HPDE6-E6E7 (cell line): ENCODE measurements around the gene UROC1.
"Not testable (repeated sequence)": the region's sequence is repeated elsewhere in the genome, so short reads cannot be mapped to it uniquely, and the experiment has no call there.

Experiments
- DNase-seq: peaks from one replicate; pipeline ENCODE4 v3.0.0; 2011; ENCODE audit warnings: missing footprints; ENCODE audit errors: extremely low spot score

Gene UROC1

GRCh38 chr3:126547721-126548120, 30.1 kb upstream of the UROC1 start:
- DNase-seq = no peak

DNA sequence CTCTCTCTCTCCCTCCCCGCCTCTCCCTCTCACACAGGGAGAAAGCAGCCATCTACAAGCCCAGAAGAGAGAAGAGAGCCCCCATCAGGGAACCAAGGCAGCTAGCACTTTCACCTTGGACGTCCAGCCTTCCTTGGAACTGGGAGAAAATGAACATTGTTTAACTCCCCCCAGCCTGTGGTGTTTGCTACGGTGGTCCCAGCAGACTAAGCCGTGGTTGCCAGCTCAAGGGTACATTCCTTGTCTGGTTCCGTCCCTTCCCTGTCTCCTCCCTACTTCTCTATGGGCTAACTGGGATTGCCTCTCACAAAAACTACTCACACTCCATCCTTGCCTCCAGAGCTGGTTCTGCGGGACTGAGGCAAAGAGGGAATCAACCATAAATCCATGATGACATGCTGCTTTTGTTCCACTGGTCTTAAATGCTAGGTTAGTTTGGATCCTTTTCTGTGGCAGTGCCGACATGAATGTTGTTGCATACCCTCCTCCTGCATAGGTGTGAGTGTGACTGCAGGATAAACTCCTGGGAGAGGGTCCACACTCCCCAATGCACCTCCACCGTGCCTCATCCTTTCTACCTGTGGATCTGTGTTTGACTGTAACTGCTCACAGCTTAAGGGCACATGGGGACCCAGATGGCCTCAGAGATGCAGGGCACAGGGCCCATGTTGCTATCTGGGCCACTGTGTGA, 29.1 kb upstream of the UROC1 start:
- no peak for DNase-seq

- no peak for DNase-seq
Measured at GRCh38 chr3:126546013-126546412, 28.4 kb upstream of the UROC1 start.

GRCh38 chr3:126545544-126545943, 28.0 kb upstream of the UROC1 start:
- DNase-seq = no peak

DNA sequence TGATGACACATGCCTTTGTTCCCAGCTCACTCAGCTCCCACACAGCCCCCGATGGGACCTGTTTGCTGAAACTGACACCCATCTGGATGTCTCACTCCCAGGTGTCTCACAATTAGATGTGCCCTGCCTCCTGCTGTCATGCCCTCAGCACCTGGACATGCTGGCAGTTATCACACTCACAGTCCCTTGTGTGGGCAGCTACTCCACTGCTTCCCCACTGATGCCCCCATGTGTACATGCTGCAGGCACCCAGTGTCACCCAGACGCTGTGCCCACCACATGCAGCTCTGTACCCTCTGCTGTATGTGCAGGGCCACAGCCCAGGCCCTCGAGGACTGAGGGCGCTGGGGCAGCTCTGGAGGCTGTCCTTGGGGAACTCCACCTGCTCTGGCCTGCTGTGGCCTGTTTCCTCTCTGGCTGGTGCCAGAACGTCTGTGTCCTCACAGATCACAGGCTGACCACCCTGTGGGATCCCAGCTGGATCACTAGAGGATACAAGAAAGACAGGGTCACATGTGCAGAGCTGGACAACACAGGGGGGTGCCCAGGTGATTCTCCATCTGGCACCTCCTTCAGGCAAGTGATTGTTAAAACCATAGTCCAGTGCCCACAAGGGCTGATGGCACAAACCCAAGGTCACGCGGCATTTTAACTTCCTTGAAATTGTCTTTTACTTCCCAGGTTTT, 27.2 kb upstream of the UROC1 start:
- DNase-seq = no peak

DNA sequence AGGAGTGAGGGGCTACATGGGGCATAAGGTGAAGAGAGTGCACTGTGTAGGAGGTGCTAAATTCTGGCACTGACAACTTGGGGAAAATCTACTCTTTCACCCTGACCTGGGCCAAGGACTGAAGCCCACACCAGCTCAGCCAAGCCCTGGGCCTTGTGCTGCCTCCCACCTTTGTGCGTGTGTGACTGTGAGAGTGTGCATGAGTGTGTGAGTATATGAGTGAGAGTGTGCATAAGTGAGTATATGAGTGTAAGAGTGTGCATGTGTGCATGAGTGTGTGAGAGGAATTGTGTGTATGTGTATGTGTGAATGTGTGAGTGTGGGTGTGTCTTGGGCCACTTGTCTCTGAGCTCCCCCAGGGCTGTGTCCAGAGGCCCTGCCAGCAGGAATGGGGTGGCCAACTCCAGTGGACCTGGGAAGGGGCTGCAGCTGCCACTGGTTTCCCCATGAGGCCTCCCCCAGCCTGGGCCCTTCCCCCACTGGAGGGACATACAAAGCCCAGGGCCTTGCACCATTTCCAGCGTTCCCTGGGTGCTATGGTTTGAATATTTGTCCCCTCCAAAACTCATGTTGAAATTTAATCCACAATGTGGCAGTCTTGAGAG, 26.0 kb upstream of the UROC1 start:
- DNase-seq = no peak

DNA sequence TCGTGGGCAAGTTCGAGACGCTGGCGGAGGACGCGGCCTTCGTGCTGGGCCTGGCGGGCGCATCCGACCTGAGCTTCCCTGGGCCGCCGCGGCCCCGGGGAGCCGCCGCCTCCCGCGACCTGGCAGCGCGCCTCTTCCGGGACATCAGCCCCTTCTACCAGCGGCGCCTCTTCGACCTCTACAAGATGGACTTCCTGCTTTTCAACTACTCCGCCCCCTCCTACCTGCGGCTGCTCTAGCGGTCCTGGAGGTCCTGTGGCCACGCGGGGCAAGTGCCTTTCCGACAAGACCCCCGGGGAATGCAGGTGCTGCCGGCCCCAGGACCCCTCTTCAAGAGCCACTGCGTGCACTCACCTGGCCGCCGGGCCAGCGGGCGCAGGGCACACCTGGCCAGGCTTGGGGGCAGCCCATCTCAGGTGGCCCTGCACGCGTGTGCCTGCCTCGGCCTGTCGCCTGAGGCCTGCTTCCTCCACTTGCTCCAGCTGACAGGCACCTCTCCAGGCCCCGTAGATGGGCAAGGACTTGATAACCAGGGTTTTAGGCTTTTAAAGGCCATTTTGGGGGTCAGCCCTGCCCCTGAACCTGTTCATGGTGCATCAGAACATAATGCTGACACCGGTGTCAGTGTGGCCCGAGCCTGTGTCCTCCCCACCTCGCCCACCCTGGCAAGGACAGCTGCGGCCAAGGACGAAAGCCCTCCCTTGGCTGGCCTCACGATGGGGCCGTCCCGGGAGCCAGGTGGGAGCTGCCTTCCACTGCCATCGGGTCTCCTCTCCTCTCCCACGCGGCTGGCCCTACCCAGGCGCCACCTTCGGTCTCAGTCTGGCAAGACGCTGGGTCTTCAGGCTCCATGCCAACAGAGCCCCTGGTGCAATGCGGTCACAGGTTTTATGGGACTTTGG, 25.0 kb upstream of the UROC1 start:
- no peak for DNase-seq

- DNase-seq = no peak
Measured at GRCh38 chr3:126541628-126542339, 24.2 kb upstream of the UROC1 start.

- no peak for DNase-seq
Measured at GRCh38 chr3:126540951-126541627, 23.5 kb upstream of the UROC1 start.

DNA sequence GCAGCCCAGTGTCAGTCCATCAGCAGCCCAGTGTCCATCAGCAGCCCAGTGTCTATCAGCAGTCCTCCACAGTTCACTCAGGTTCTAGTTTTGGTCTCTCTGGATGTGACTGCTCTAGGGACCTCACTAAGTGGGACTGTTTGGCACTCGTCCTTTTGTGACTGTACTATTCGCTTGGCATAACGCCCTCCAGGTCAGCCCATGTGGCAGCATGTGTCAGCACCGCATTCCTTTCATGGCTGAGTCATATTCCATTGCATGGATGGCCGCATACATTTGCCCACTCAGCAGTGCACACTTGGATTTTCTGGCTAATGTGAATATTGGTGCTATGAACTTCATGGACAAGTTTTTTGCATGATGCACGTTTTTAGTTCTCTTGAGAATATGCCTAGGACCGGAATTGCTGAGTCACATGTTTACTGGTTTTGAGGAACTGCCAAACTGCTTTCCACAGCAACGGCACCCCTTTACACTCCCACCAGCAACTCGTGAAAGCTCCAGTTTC, 22.8 kb upstream of the UROC1 start:
- DNase-seq = peak; percentile 42

GRCh38 chr3:126539558-126540250, 22.1 kb upstream of the UROC1 start:
- no peak for DNase-seq

DNA sequence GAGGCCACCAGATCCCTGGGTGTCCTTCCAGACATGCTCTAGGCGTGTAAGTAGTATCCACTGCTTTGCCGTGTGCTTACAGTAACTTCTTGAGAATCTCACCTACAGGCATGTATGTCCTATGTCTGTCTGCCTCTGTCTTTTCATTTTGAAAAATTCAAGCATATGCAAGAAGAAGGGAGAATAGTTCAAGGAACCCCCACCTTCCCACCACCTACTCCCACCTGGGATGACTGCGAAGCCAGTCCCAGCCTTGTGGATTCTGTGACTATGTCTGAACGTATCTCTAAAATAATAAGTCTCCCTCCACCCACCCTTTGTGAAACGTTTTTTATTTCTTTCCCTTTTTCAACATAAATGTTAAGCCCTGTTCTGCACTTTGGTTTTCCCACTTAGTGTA, 21.4 kb upstream of the UROC1 start:
- no peak for DNase-seq

DNA sequence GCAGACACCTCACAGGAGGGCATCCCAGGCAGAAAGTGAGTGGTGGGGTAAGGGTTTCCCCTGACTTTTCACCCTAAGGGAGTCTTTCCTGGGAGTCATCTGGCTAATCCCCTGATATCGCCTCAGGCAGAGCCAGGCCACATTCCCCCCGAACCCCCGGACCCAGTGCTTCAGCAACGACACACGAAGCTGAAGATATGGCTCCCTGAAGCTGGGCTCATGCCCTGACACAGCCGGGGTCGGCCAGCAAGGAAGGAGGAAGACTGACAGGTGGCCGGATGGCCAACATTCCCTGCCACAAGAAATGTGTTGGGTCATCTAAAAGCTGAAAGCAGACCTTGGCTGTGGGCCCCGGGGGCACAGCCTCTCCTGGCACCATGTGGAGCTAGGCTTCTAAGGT, 20.7 kb upstream of the UROC1 start:
- no peak for DNase-seq

DNA sequence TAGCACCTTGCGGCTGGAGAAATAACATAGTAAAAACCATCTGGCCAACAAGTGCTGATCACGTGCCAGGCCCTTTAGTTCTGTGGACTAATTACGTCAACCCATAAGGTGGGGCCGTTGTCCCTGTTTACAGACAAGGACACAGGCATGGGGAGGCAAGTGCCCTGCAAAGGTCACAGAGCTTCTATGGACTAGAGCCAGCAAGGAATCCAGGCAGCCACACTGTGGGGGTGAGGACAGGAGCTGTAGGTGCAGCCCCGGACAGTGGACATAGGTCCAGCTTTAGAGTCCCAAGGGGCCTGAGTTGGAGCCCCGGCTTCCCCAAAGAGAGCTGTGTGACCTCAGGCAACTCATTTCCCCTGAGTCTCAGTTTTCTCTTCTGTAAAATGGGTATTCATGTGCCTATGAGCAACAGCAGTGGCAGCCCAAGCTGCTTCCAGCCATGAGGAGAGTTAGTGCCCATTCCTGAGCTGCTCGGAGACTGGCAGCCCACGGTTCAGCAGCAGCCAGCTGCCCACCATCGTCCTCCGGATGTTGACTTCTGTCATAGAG, 20.2 kb upstream of the UROC1 start:
- no peak for DNase-seq

- DNase-seq = no peak
Measured at GRCh38 chr3:126537116-126537729, 19.6 kb upstream of the UROC1 start.

- no peak for DNase-seq
Measured at GRCh38 chr3:126536126-126536525, 18.6 kb upstream of the UROC1 start.

GRCh38 chr3:126535636-126536035, 18.1 kb upstream of the UROC1 start:
- no peak for DNase-seq

GRCh38 chr3:126534716-126535115, 17.1 kb upstream of the UROC1 start:
- DNase-seq = not testable (repeated sequence)

DNA sequence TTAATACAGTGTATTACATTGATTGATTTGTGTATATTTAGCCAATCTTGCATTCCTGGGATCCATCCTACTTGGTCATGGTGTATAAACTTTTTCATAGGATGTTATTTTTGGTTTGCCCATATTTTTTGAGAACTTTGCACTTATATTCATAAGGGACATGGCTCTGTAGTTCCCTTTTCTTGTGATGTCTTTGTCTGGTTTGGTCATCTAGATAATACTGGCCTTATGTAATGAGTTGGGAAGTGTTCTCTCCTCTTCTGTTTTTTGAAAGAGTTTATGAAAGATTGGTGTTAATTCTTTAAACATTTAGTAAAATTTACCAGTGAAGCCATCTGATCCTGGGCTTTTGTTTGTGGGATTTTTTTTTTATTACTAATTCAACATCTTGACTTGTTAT, 15.9 kb upstream of the UROC1 start:
- no peak for DNase-seq

DNA sequence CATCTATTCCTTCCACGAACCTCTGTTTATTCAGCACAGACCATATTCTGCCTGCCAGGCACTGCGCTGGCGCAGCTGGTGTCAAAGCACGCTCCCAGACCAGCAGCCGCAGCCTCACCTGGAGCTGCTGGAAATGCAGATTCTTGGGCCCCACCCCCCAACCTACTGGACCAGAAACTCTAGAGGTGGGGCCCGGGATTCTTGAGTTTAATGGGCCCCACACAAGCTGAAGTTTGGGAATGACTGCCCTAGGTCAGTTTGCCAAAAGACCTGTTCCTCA, 13.4 kb upstream of the UROC1 start:
- no peak for DNase-seq
